DOHH2 (cell line): ENCODE results near the gene SVOPL.

Source experiments
- CTCF ChIP-seq: fragments of 200-600 bp; sonication (generic); IDR thresholded peaks from one replicate; pipeline ENCODE4 v1.5.1; 2014; ENCODE audit warnings: antibody characterized with exemption, mild to moderate bottlenecking, low read depth, low read length; ENCODE audit not compliant: poor library complexity, severe bottlenecking
- EZH2phosphoT487 ChIP-seq: fragments of 200-600 bp; sonication (generic); IDR thresholded peaks from 2 replicates; pipeline ENCODE4 v1.6.1; 2017; ENCODE audit warnings: borderline replicate concordance, mild to moderate bottlenecking, antibody characterized with exemption, low read length, moderate library complexity, mixed read lengths

GRCh38 chr7:138565071-138565450 lies 136.1 kb downstream of the SVOPL start:
- no peak for TF ChIP-seq CTCF
- no peak for TF ChIP-seq EZH2phosphoT487
